SK-N-SH treated with all-trans-retinoic acid at 6 μM for 48 hours (cell line): Measurements from ENCODE around the gene RO60.

Experiments used
- ATAC-seq: fragments of 200-7000 bp; cut with Tn5 transposase; 3 replicates; pipeline ENCODE4 v1.9.1; 2020; ENCODE audit warnings: mild to moderate bottlenecking, moderate library complexity
- ARNTL ChIP-seq: fragments of 450-650 bp; formaldehyde crosslinking; IDR thresholded peaks from 2 replicates; pipeline ENCODE4 v1.5.0; 2020; ENCODE audit warnings: low read depth, mild to moderate bottlenecking, moderate library complexity, borderline replicate concordance
- BACH2 ChIP-seq: fragments of 250-450 bp; sonication (Bioruptor Pico); IDR thresholded peaks from 2 replicates; pipeline ENCODE4 v1.9.0; 2021; ENCODE audit warnings: mild to moderate bottlenecking, borderline replicate concordance
- CREB5 ChIP-seq: fragments of 250-450 bp; sonication (Bioruptor Pico); IDR thresholded peaks from 2 replicates; pipeline ENCODE4 v1.5.1; 2020; ENCODE audit warnings: low read depth, mild to moderate bottlenecking, moderate library complexity
- CSDC2 ChIP-seq: fragments of 250-450 bp; sonication (Bioruptor Pico); IDR thresholded peaks from 2 replicates; pipeline ENCODE4 v1.5.0; 2020; ENCODE audit warnings: mild to moderate bottlenecking, moderate library complexity
- CSRNP3 ChIP-seq: fragments of 250-450 bp; sonication (Bioruptor Pico); IDR thresholded peaks from 2 replicates; pipeline ENCODE4 v1.5.1; 2021; ENCODE audit warnings: mild to moderate bottlenecking, moderate library complexity
- ESRRG ChIP-seq: fragments of 250-450 bp; sonication (Bioruptor Pico); IDR thresholded peaks from 2 replicates; pipeline ENCODE4 v1.6.1; 2021; ENCODE audit warnings: mild to moderate bottlenecking
- GLIS3 ChIP-seq: fragments of 250-450 bp; sonication (Bioruptor Pico); IDR thresholded peaks from 2 replicates; pipeline ENCODE4 v1.5.0; 2020; ENCODE audit warnings: mild to moderate bottlenecking, moderate library complexity
- OSR1 ChIP-seq: fragments of 250-450 bp; sonication (Bioruptor Pico); IDR thresholded peaks from 2 replicates; pipeline ENCODE4 v1.8.0; 2022; ENCODE audit warnings: moderate library complexity, mild to moderate bottlenecking, inconsistent platforms
- POU6F1 ChIP-seq: fragments of 250-450 bp; sonication (Bioruptor Pico); IDR thresholded peaks from 2 replicates; pipeline ENCODE4 v1.8.0; 2021; ENCODE audit warnings: low read depth, mild to moderate bottlenecking, moderate library complexity, borderline replicate concordance
- PPARA ChIP-seq: fragments of 250-450 bp; sonication (Bioruptor Pico); IDR thresholded peaks from 2 replicates; pipeline ENCODE4 v1.5.0; 2020; ENCODE audit warnings: mild to moderate bottlenecking, borderline replicate concordance
- RARB ChIP-seq: fragments of 250-450 bp; sonication (Bioruptor Pico); IDR thresholded peaks from 2 replicates; pipeline ENCODE4 v1.8.0; 2021; ENCODE audit warnings: mild to moderate bottlenecking, moderate library complexity
- TCF4 ChIP-seq: fragments of 250-450 bp; sonication (Bioruptor Pico); IDR thresholded peaks from 2 replicates; pipeline ENCODE4 v1.8.0; 2021; ENCODE audit warnings: mild to moderate bottlenecking, moderate library complexity, borderline replicate concordance
- TOX ChIP-seq: fragments of 250-450 bp; sonication (Bioruptor Pico); IDR thresholded peaks from 2 replicates; pipeline ENCODE4 v1.8.0; 2021; ENCODE audit warnings: mild to moderate bottlenecking, moderate library complexity, borderline replicate concordance
- TSHZ2 ChIP-seq: fragments of 250-450 bp; sonication (Bioruptor Pico); IDR thresholded peaks from 2 replicates; pipeline ENCODE4 v1.5.0; 2020; ENCODE audit warnings: mild to moderate bottlenecking, moderate library complexity
- ZC3H10 ChIP-seq: fragments of 250-450 bp; sonication (Bioruptor Pico); IDR thresholded peaks from 2 replicates; pipeline ENCODE4 v1.5.1; 2021; ENCODE audit warnings: mild to moderate bottlenecking, moderate library complexity
- ZFP3 ChIP-seq: fragments of 250-450 bp; sonication (Bioruptor Pico); IDR thresholded peaks from 2 replicates; pipeline ENCODE4 v1.5.0; 2020; ENCODE audit warnings: mild to moderate bottlenecking, moderate library complexity
- ZFP30 ChIP-seq: fragments of 450-650 bp; formaldehyde crosslinking; IDR thresholded peaks from 2 replicates; pipeline ENCODE4 v1.5.0; 2022; ENCODE audit warnings: mild to moderate bottlenecking, moderate library complexity
- ZNF565 ChIP-seq: fragments of 450-650 bp; formaldehyde crosslinking; conservative IDR thresholded peaks from 2 replicates; pipeline ENCODE4 v1.5.0; 2020; ENCODE audit warnings: low read depth, mild to moderate bottlenecking, moderate library complexity
- ZNF70 ChIP-seq: fragments of 450-650 bp; formaldehyde crosslinking; IDR thresholded peaks from 2 replicates; pipeline ENCODE4 v1.5.0; 2020; ENCODE audit warnings: mild to moderate bottlenecking, moderate library complexity
- ZNF8 ChIP-seq: fragments of 450-650 bp; formaldehyde crosslinking; IDR thresholded peaks from 2 replicates; pipeline ENCODE4 v1.5.0; 2020; ENCODE audit warnings: mild to moderate bottlenecking, moderate library complexity
- TF ChIP-seq, protein P1 (sequence below): fragments of 250-450 bp; sonication (Bioruptor Pico); IDR thresholded peaks from 2 replicates; pipeline ENCODE4 v1.8.0; 2020; ENCODE audit warnings: mild to moderate bottlenecking, moderate library complexity, borderline replicate concordance

RO60 gene

DNA sequence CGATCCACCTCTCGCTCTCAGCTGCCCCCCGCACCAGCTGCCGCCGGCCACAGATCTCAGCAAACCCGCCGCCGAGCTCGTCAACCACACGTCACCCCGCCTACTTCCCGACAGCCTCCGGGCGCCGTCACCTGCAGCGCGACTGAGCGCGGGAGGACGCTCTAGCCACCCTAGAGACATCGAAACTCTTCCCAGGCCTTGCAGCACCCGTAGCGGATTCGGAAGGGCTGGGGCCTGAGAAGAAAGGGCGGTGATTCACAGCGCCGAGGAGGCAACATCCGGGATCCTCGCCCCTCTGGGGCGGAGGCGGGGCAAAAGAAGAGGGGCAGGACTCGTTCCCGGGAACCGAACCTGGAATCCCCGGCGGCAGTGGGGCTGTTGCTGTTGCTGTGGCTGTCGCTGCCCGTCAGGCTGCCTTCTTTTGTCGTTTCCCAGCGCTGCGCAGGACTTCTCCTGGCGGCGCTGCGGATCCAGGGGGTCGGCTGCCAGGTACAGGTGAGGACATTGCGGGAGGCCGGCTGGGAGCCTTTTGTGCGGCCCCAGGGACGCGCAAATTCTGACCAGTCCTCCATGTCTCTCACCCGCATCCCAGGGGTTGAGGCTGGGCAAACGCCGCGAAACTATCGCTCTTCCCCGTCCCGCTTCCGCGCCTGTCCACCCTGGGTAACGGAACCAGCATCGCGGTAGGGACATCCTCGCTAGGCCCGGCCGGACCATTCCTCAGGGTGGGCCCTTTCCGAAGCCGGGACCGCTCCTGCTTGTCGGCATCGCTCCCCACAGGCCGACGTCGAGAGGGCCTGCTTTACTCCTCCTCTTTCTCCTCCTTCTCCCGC is at the start of gene RO60, which contains the start of gene UCHL5:
TSS of gene RO60 (plus strand) at position 331 of the 833 bp plus-strand sequence. CDS start 9,443 bp downstream, outside the sequence.
TSS of gene UCHL5 (minus strand) at position 79 of the 833 bp plus-strand sequence. CDS start 100 bp downstream, outside the sequence.
- ATAC-seq = peak; percentile 95

GRCh38 chr1:193011406-193011805 is 48.0 kb upstream of the RO60 start:
- ATAC-seq = no peak
- TF ChIP-seq CSDC2 (CRISPR knock-in tag) (no peak), ZFP30 (CRISPR knock-in tag) (no peak), BACH2 (CRISPR knock-in tag) (no peak), TSHZ2 (CRISPR knock-in tag) (no peak), TOX (no peak), ESRRG (no peak), GLIS3 (no peak), ARNTL (CRISPR knock-in tag) (no peak), PPARA (CRISPR knock-in tag) (no peak), ZNF8 (CRISPR knock-in tag) (no peak), ZFP3 (no peak), ZC3H10 (CRISPR knock-in tag) (no peak), POU6F1 (CRISPR knock-in tag) (no peak), TCF4 (CRISPR knock-in tag) (no peak), CSRNP3 (CRISPR knock-in tag) (no peak), RARB (CRISPR knock-in tag) (no peak), ZNF70 (CRISPR knock-in tag) (no peak), CREB5 (CRISPR knock-in tag) (no peak), ZNF565 (no peak)
- TF ChIP-seq, protein P1, sequence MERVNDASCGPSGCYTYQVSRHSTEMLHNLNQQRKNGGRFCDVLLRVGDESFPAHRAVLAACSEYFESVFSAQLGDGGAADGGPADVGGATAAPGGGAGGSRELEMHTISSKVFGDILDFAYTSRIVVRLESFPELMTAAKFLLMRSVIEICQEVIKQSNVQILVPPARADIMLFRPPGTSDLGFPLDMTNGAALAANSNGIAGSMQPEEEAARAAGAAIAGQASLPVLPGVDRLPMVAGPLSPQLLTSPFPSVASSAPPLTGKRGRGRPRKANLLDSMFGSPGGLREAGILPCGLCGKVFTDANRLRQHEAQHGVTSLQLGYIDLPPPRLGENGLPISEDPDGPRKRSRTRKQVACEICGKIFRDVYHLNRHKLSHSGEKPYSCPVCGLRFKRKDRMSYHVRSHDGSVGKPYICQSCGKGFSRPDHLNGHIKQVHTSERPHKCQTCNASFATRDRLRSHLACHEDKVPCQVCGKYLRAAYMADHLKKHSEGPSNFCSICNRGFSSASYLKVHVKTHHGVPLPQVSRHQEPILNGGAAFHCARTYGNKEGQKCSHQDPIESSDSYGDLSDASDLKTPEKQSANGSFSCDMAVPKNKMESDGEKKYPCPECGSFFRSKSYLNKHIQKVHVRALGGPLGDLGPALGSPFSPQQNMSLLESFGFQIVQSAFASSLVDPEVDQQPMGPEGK (CRISPR knock-in tag) = no peak

More for the DNA sequence above, at the start of gene RO60, which contains the start of gene UCHL5:
- TF ChIP-seq ZFP3 = 0 out of 2 replicates have a peak, but pooled peaks have one; percentile 8
- TF ChIP-seq CSDC2 (CRISPR knock-in tag) = no peak
- TF ChIP-seq, all 23 proteins: peak for 1

- peak; percentile 69 for ATAC-seq
- no peak for TF ChIP-seq CREB5 (CRISPR knock-in tag)
- no peak for TF ChIP-seq TOX
- no peak for TF ChIP-seq RARB (CRISPR knock-in tag)
- TF ChIP-seq OSR1 (CRISPR knock-in tag) = no peak
- TF ChIP-seq CSRNP3 (CRISPR knock-in tag) = no peak
- TF ChIP-seq GLIS3 = no peak
- TF ChIP-seq ZFP30 (CRISPR knock-in tag) = no peak
- no peak for TF ChIP-seq TCF4 (CRISPR knock-in tag)
- TF ChIP-seq, protein P1 (CRISPR knock-in tag) = no peak
- TF ChIP-seq ZNF565 = no peak
- TF ChIP-seq ZC3H10 (CRISPR knock-in tag) = no peak
- TF ChIP-seq CSDC2 (CRISPR knock-in tag) = no peak
These were observed 46.4 kb upstream of the RO60 start for GRCh38 chr1:193013005-193013404.
